ENCODE data around the gene ST6GALNAC2. TPM values are rescaled to one million over a fixed set of nuclear protein-coding genes. Genes with fewer than 3 reads are reported as not detected.

The ST6GALNAC2 gene
- total and polyA plus RNA-seq, 10 of the 15 experiments (the other 5 are each of a cell fraction or from before 2014, with no cell fraction given): 0.08 to 0.41 (median 0.23) TPM; not detected in 6

DNA sequence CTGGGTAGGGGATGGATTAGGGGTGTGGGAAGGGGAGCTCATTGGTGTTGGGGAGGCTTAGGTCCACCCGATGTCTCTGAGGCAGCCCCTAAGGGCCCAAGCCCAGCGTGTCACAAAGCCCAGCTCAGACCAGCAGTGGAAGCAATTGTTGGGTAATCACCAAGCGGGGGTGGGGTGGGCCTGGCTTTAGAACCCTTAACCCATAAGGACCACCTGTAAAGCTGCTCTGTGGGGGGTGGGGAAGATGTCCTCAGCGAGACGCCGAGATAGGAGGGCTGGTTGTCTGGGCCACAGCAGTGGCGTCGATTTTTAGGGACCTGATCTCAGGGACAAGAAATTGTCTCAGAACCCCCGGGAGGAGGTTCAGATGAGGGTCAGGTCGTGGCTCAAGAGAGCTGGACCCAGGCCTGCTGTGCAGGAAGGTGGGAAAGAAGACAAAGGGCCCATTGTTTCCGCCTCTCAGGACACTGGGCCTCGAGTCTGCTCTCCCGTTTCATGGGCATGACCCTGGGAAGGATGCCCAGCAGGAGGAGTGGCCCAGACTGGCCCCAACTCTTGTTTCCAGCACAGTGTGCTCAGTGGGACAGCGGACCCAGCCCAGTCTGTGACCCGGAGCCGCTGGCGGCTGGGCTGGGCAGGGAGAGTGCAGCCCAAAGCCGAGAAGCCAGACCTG is 15.9 kb downstream of the ST6GALNAC2 start:
- BruUV-seq (replicated peaks): no TSS peak
- Histone ChIP-seq H3K79me2 (ENCODE audit: control insufficient read depth, insufficient read depth, low read length) (no peaks in the 10 kb centered on the region), H3K4me3 (no peak overlapping the region), H3K27ac (ENCODE audit: control insufficient read depth, insufficient read depth) (no peak overlapping the region), H3K9me3 (replicated peaks; ENCODE audit: control insufficient read depth, insufficient read depth, low read length) (no peaks in the 10 kb centered on the region), H3K27me3 (replicated peaks in 1 of 2; ENCODE audit: control insufficient read depth in 2 of 2, insufficient read depth in 2 of 2, low read length in 1 of 2) (no peaks in the 10 kb centered on the region), H3K36me3 (ENCODE audit: control insufficient read depth in 2 of 2, insufficient read depth in 2 of 2, low read length in 1 of 2) (peaks cover 1 to 12% of the 10 kb centered on the region in 2 experiments; a peak in 2 of 4 replicates), H2AFZ (ENCODE audit: control insufficient read depth, low read depth, low read length) (no peak overlapping the region), H4K20me1 (ENCODE audit: control insufficient read depth, insufficient read depth) (no peaks in the 10 kb centered on the region; the same call in 1 of the 2 replicates), H3K4me2 (ENCODE audit: control insufficient read depth, insufficient read depth) (no peak overlapping the region), H3K9ac (ENCODE audit: control insufficient read depth, insufficient read depth, low read length) (no peak overlapping the region), H3K4me1 (ENCODE audit: control insufficient read depth, insufficient read depth, low read length) (peaks cover 6% of the 10 kb centered on the region)
- no peak for FAIRE-seq
- RAD21 ChIA-PET (ENCODE audit: unreplicated experiment): no interaction called here
- no peak for DNase-seq (ENCODE audit: low read depth, low spot score)
- 85% methylated on average over 18 of the region's 18 CpGs for WGBS (ENCODE audit: insufficient coverage, insufficient replicate concordance, low lambda C conversion rate, missing lambda C conversion rate)
- in situ Hi-C loops (cut with MboI) (no loop called here), intact Hi-C loops (cut with micrococcal nuclease; ENCODE audit: unreplicated experiment) (loop anchor here (10.0 kb wide), 1 partner anchor 125 kb away; no protein-coding TSS in a partner anchor)
- POLR2A ChIA-PET: interaction anchor here (0.7 to 1.2 kb wide), 2 partner anchors 9 to 111 kb away, joined by 3 to 4 read pairs; no protein-coding TSS in a partner anchor
- no peak for TF ChIP-seq STAT1 (conservative IDR thresholded peaks at IDR 0.05)
- CTCF ChIA-PET: interaction anchor here (1.4 kb wide), 1 partner anchor 54 kb away, joined by 4 read pairs; no protein-coding TSS in a partner anchor
- SMC1A ChIA-PET (ENCODE audit: uncharacterized antibody, unreplicated experiment): interaction anchor here (1.2 kb wide), 1 partner anchor 54 kb away, joined by 4 read pairs; no protein-coding TSS in a partner anchor
- ATAC-seq: no peak

- Histone ChIP-seq H3K27ac (ENCODE audit: control insufficient read depth, insufficient read depth) (no peak overlapping the region), H3K4me3 (no peak overlapping the region), H3K4me1 (ENCODE audit: control insufficient read depth, insufficient read depth, low read length) (peaks cover 6% of the 10 kb centered on the region), H4K20me1 (ENCODE audit: control insufficient read depth, insufficient read depth) (no peaks in the 10 kb centered on the region; the same call in 1 of the 2 replicates), H3K36me3 (ENCODE audit: control insufficient read depth in 2 of 2, insufficient read depth in 2 of 2, low read length in 1 of 2) (peaks cover 3 to 12% of the 10 kb centered on the region in 2 experiments; a peak in 2 of 4 replicates), H3K79me2 (ENCODE audit: control insufficient read depth, insufficient read depth, low read length) (no peaks in the 10 kb centered on the region; the same call in 1 of the 2 replicates), H2AFZ (ENCODE audit: control insufficient read depth, low read depth, low read length) (no peak overlapping the region), H3K9ac (ENCODE audit: control insufficient read depth, insufficient read depth, low read length) (no peak overlapping the region), H3K9me3 (replicated peaks; ENCODE audit: control insufficient read depth, insufficient read depth, low read length) (no peaks in the 10 kb centered on the region), H3K4me2 (ENCODE audit: control insufficient read depth, insufficient read depth) (no peak overlapping the region), H3K27me3 (replicated peaks in 1 of 2; ENCODE audit: control insufficient read depth in 2 of 2, insufficient read depth in 2 of 2, low read length in 1 of 2) (no peaks in the 10 kb centered on the region)
- no peak for ATAC-seq
- 82% methylated on average over 10 of the region's 19 CpGs for WGBS (ENCODE audit: insufficient coverage, insufficient replicate concordance, low lambda C conversion rate, missing lambda C conversion rate)
- RAD21 ChIA-PET (ENCODE audit: unreplicated experiment): no interaction called here
- no peak for DNase-seq (ENCODE audit: low read depth, low spot score)
- in situ Hi-C loops (cut with MboI): no loop called here
- BruUV-seq (replicated peaks): no TSS peak
- POLR2A ChIA-PET: no interaction called here
- intact Hi-C loops (cut with micrococcal nuclease; ENCODE audit: unreplicated experiment): loop anchor here (10.0 kb wide), 1 partner anchor 126 kb away; no protein-coding TSS in a partner anchor
- SMC1A ChIA-PET (ENCODE audit: uncharacterized antibody, unreplicated experiment): interaction anchor here (0.5 kb wide), 1 partner anchor 11 kb away, joined by 3 read pairs; no protein-coding TSS in a partner anchor
- FAIRE-seq: no peak
- CTCF ChIA-PET: interaction anchor here (1.4 kb wide), 1 partner anchor 55 kb away, joined by 4 read pairs; no protein-coding TSS in a partner anchor
- TF ChIP-seq SRF (IDR thresholded peaks at IDR 0.05; ENCODE audit: low read depth in 2 of 2, low read length in 2 of 2): no peak
- TF ChIP-seq SMAD1 (IDR thresholded peaks at IDR 0.05; ENCODE audit: low read depth, partially characterized antibody): no peak
- no peak for TF ChIP-seq CHD2 (IDR thresholded peaks at IDR 0.05; ENCODE audit: borderline replicate concordance, low read depth, low read length)
- no peak for TF ChIP-seq MEF2B (IDR thresholded peaks at IDR 0.05; ENCODE audit: partially characterized antibody, poor library complexity, severe bottlenecking)
- no peak for TF ChIP-seq BHLHE40 (IDR thresholded peaks at IDR 0.05; ENCODE audit: borderline replicate concordance in 1 of 2, low read depth in 2 of 2, low read length in 1 of 2)
- no peak for TF ChIP-seq CEBPB (IDR thresholded peaks at IDR 0.05; ENCODE audit: borderline replicate concordance in 1 of 2, low read depth in 2 of 2, low read length in 2 of 2)
- TF ChIP-seq, protein P1, sequence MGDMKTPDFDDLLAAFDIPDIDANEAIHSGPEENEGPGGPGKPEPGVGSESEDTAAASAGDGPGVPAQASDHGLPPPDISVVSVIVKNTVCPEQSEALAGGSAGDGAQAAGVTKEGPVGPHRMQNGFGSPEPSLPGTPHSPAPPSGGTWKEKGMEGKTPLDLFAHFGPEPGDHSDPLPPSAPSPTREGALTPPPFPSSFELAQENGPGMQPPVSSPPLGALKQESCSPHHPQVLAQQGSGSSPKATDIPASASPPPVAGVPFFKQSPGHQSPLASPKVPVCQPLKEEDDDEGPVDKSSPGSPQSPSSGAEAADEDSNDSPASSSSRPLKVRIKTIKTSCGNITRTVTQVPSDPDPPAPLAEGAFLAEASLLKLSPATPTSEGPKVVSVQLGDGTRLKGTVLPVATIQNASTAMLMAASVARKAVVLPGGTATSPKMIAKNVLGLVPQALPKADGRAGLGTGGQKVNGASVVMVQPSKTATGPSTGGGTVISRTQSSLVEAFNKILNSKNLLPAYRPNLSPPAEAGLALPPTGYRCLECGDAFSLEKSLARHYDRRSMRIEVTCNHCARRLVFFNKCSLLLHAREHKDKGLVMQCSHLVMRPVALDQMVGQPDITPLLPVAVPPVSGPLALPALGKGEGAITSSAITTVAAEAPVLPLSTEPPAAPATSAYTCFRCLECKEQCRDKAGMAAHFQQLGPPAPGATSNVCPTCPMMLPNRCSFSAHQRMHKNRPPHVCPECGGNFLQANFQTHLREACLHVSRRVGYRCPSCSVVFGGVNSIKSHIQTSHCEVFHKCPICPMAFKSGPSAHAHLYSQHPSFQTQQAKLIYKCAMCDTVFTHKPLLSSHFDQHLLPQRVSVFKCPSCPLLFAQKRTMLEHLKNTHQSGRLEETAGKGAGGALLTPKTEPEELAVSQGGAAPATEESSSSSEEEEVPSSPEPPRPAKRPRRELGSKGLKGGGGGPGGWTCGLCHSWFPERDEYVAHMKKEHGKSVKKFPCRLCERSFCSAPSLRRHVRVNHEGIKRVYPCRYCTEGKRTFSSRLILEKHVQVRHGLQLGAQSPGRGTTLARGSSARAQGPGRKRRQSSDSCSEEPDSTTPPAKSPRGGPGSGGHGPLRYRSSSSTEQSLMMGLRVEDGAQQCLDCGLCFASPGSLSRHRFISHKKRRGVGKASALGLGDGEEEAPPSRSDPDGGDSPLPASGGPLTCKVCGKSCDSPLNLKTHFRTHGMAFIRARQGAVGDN (IDR thresholded peaks at IDR 0.05): no peak
Observed at GRCh38 chr17:76568811-76569221, 16.8 kb downstream of the ST6GALNAC2 start.

All from GM12878 (cell line).